Neural cell (in vitro differentiated cells): Measurements from ENCODE around the gene CA5A. TPM values are rescaled to one million over a fixed set of nuclear protein-coding genes. Genes with fewer than 3 reads are reported as not detected.

ENCODE experiments used
- H2AFZ ChIP-seq: fragments of 200-600, 300-800 bp; sonication (generic), shearing (Covaris generic); 2 replicates; pipeline ENCODE4 v1.6.0; 2014; ENCODE audit warnings: low read depth, mild to moderate bottlenecking, antibody characterized with exemption, low read length, moderate library complexity
- H3F3A ChIP-seq: fragments of 200-600 bp; shearing (Covaris generic); 2 replicates; pipeline ENCODE4 v1.6.1; 2016; ENCODE audit warnings: mild to moderate bottlenecking, moderate library complexity, mixed read lengths, antibody characterized with exemption, low read length; ENCODE audit not compliant: insufficient read depth, poor library complexity, severe bottlenecking
- H3K27ac ChIP-seq: fragments of 200-600, 300-800 bp; sonication (generic), shearing (Covaris generic); 2 replicates; pipeline ENCODE4 v1.5.1; 2014; ENCODE audit warnings: mild to moderate bottlenecking, low read length, moderate library complexity
- H3K27me3 ChIP-seq: fragments of 300-800, 200-600 bp; sonication (generic), shearing (Covaris generic); 2 replicates; pipeline ENCODE4 v1.6.0; 2014; ENCODE audit warnings: mild to moderate bottlenecking, low read depth, low read length, moderate library complexity; ENCODE audit not compliant: insufficient read depth
- H3K36me3 ChIP-seq: fragments of 300-800, 200-600 bp; sonication (generic), shearing (Covaris generic); 2 replicates; pipeline ENCODE4 v1.5.1; 2014; ENCODE audit warnings: mild to moderate bottlenecking, antibody characterized with exemption, low read length, moderate library complexity; ENCODE audit not compliant: insufficient read depth
- H3K4me2 ChIP-seq: fragments of 300-800, 200-600 bp; sonication (generic), shearing (Covaris generic); 2 replicates; pipeline ENCODE4 v1.6.0; 2014; ENCODE audit warnings: mild to moderate bottlenecking, low read length
- H3K4me3 ChIP-seq: fragments of 300-800, 200-600 bp; sonication (generic), shearing (Covaris generic); 2 replicates; pipeline ENCODE4 v1.5.1; 2014; ENCODE audit warnings: mild to moderate bottlenecking, low read length, moderate library complexity
- H3K79me2 ChIP-seq: fragments of 200-600 bp; shearing (Covaris generic); replicated peaks from 2 replicates; pipeline ENCODE4 v1.6.0; 2014; ENCODE audit warnings: mild to moderate bottlenecking, low read length, moderate library complexity; ENCODE audit not compliant: insufficient read depth
- H3K9ac ChIP-seq: fragments of 300-800, 200-600 bp; sonication (generic), shearing (Covaris generic); 2 replicates; pipeline ENCODE4 v1.6.1; 2016; ENCODE audit warnings: mild to moderate bottlenecking, low read length, mixed read lengths
- H3K9me2 ChIP-seq: fragments of 200-600 bp; shearing (Covaris generic); 2 replicates; pipeline ENCODE4 v1.6.1; 2016; ENCODE audit warnings: mild to moderate bottlenecking, low read length, mixed read lengths; ENCODE audit not compliant: insufficient read depth
- H3K9me3 ChIP-seq: fragments of 200-600, 300-800 bp; sonication (generic), shearing (Covaris generic); 2 replicates; pipeline ENCODE4 v1.6.1; 2016; ENCODE audit warnings: mild to moderate bottlenecking, mixed run types, low read length, moderate library complexity, mixed read lengths
- H4K20me1 ChIP-seq: fragments of 200-600 bp; shearing (Covaris generic); 2 replicates; pipeline ENCODE4 v1.6.1; 2016; ENCODE audit warnings: mild to moderate bottlenecking, mixed run types; ENCODE audit not compliant: insufficient read depth
- CTCF ChIP-seq: fragments of 450-650 bp; IDR thresholded peaks from 2 replicates; pipeline ENCODE4 v1.5.1; 2014; ENCODE audit warnings: antibody characterized with exemption, mild to moderate bottlenecking, moderate library complexity; ENCODE audit not compliant: poor library complexity, severe bottlenecking
- EP300 ChIP-seq: fragments of 450-650 bp; conservative IDR thresholded peaks from 2 replicates; pipeline ENCODE4 v1.6.1; 2014; ENCODE audit warnings: antibody characterized with exemption, mild to moderate bottlenecking, moderate library complexity; ENCODE audit not compliant: poor library complexity, severe bottlenecking
- EZH2 ChIP-seq: fragments of 200-600, 300-800 bp; shearing (Covaris generic), sonication (generic); IDR thresholded peaks from 2 replicates; pipeline ENCODE4 v1.6.1; 2014; ENCODE audit warnings: antibody characterized with exemption, low read length, borderline replicate concordance, mild to moderate bottlenecking; ENCODE audit not compliant: insufficient read depth, poor library complexity, severe bottlenecking
- MXI1 ChIP-seq: fragments of 450-650 bp; conservative IDR thresholded peaks from 2 replicates; pipeline ENCODE4 v1.6.1; 2014; ENCODE audit warnings: antibody characterized with exemption, mild to moderate bottlenecking; ENCODE audit not compliant: poor library complexity, severe bottlenecking
- POLR2AphosphoS5 ChIP-seq: IDR thresholded peaks from 2 replicates; pipeline ENCODE4 v1.6.1; 2012
- RAD21 ChIP-seq: fragments of 450-650 bp; conservative IDR thresholded peaks from 2 replicates; pipeline ENCODE4 v1.6.1; 2014; ENCODE audit warnings: antibody characterized with exemption, mild to moderate bottlenecking, moderate library complexity
- SMC3 ChIP-seq: fragments of 450-650 bp; conservative IDR thresholded peaks from 2 replicates; pipeline ENCODE4 v1.6.1; 2014; ENCODE audit warnings: antibody characterized with exemption, mild to moderate bottlenecking, moderate library complexity; ENCODE audit not compliant: poor library complexity
- TAF1 ChIP-seq: IDR thresholded peaks from 2 replicates; pipeline ENCODE4 v1.6.1; 2012; ENCODE audit warnings: low read depth
- polyA plus RNA-seq: library from polyadenylated mRNA; depleted of rRNA; stranded (reverse); fragments of >200 nt; gene quantifications from 2 replicates; pipeline ENCODE4 v1.2.3, GENCODE V29; 2014
- TF ChIP-seq, protein P1 (sequence below): IDR thresholded peaks from 2 replicates; pipeline ENCODE4 v1.6.1; 2012; ENCODE audit warnings: borderline replicate concordance

The CA5A gene
- polyA plus RNA-seq, 1 donor from 2014 or later = not detected

GRCh38 chr16:87849419-87850008 lies 86.8 kb downstream of the CA5A start:
- no peaks in the 10 kb centered on the region for H3K36me3 ChIP-seq

DNA sequence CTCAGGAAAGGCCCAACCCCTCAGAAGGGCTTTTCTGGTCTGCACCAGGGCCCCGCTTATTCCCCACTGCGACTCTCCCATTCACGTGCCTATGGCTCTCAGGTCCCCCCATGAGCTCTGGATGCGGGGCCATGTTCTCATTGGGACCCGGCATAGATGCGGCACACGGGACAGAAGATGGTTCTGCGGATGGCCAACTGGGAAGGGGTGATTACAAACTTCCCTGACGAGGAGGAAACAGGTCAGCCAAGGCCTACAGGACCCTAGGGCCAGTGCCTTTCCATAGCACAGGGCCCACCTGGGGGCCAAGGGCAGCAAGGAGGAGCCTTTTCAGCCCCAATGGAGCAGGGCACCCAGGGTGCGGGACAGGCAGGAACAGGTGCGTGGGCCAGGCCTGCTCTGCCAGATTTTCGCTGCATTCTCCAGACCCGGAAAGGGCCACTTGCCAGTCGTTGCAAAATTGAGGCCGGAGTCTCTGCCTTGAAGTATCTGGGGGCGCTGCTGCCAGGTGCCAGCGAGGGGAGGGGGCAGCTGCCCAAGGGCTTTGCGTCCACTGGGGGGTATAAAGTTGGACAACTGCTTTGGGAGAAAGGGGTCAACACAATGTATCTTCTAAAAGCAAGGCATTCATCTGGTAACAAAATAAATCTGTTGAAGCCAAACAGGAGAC lies 87.5 kb downstream of the CA5A start:
- H3F3A ChIP-seq = no peaks in the 10 kb centered on the region
- H3K79me2 ChIP-seq = no peaks in the 10 kb centered on the region
- no peaks in the 10 kb centered on the region for H3K9me2 ChIP-seq
- H3K36me3 ChIP-seq = no peaks in the 10 kb centered on the region
- H3K9ac ChIP-seq = no peak overlapping the region
- no peak overlapping the region for H2AFZ ChIP-seq
- H3K4me2 ChIP-seq = no peak overlapping the region
- no peaks in the 10 kb centered on the region for H3K9me3 ChIP-seq
- no peak overlapping the region for H3K27ac ChIP-seq
- no peaks in the 10 kb centered on the region for H4K20me1 ChIP-seq
- H3K27me3 ChIP-seq = no peaks in the 10 kb centered on the region
- H3K4me3 ChIP-seq = no peak overlapping the region
- no peak for TF ChIP-seq EP300
- TF ChIP-seq EZH2 = no peak
- no peak for TF ChIP-seq POLR2AphosphoS5
- TF ChIP-seq MXI1 = no peak
- TF ChIP-seq, protein P1, sequence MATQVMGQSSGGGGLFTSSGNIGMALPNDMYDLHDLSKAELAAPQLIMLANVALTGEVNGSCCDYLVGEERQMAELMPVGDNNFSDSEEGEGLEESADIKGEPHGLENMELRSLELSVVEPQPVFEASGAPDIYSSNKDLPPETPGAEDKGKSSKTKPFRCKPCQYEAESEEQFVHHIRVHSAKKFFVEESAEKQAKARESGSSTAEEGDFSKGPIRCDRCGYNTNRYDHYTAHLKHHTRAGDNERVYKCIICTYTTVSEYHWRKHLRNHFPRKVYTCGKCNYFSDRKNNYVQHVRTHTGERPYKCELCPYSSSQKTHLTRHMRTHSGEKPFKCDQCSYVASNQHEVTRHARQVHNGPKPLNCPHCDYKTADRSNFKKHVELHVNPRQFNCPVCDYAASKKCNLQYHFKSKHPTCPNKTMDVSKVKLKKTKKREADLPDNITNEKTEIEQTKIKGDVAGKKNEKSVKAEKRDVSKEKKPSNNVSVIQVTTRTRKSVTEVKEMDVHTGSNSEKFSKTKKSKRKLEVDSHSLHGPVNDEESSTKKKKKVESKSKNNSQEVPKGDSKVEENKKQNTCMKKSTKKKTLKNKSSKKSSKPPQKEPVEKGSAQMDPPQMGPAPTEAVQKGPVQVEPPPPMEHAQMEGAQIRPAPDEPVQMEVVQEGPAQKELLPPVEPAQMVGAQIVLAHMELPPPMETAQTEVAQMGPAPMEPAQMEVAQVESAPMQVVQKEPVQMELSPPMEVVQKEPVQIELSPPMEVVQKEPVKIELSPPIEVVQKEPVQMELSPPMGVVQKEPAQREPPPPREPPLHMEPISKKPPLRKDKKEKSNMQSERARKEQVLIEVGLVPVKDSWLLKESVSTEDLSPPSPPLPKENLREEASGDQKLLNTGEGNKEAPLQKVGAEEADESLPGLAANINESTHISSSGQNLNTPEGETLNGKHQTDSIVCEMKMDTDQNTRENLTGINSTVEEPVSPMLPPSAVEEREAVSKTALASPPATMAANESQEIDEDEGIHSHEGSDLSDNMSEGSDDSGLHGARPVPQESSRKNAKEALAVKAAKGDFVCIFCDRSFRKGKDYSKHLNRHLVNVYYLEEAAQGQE = no peak
- TF ChIP-seq TAF1 = no peak
- no peak for TF ChIP-seq SMC3
- no peak for TF ChIP-seq RAD21

More at GRCh38 chr16:87849419-87850008, 86.8 kb downstream of the CA5A start:
- H3K4me2 ChIP-seq = no peak overlapping the region
- H4K20me1 ChIP-seq = no peaks in the 10 kb centered on the region
- H2AFZ ChIP-seq = no peak overlapping the region
- H3K4me3 ChIP-seq = no peak overlapping the region
- no peak overlapping the region for H3K27ac ChIP-seq
- no peaks in the 10 kb centered on the region for H3K79me2 ChIP-seq
- TF ChIP-seq RAD21 = no peak
- TF ChIP-seq SMC3 = no peak
- TF ChIP-seq EP300 = no peak
- TF ChIP-seq CTCF = no peak
- TF ChIP-seq POLR2AphosphoS5 = no peak
- TF ChIP-seq TAF1 = no peak
- TF ChIP-seq MXI1 = no peak
- no peak for TF ChIP-seq EZH2
- TF ChIP-seq, protein P1 = no peak
- H3K9ac ChIP-seq = no peak overlapping the region
- H3K9me2 ChIP-seq = no peaks in the 10 kb centered on the region
- no peaks in the 10 kb centered on the region for H3K9me3 ChIP-seq
- no peaks in the 10 kb centered on the region for H3F3A ChIP-seq
- no peaks in the 10 kb centered on the region for H3K27me3 ChIP-seq
